ENCODE results near the gene MYO3B. TPM values are rescaled to one million over a fixed set of nuclear protein-coding genes. Genes with fewer than 3 reads are reported as not detected.
A peak's percentile ranks its signal among the peaks of the same experiment; 100 is the strongest.

MYO3B gene
- total RNA-seq, 1 experiment from 2014 or later = 0.63 TPM

DNA sequence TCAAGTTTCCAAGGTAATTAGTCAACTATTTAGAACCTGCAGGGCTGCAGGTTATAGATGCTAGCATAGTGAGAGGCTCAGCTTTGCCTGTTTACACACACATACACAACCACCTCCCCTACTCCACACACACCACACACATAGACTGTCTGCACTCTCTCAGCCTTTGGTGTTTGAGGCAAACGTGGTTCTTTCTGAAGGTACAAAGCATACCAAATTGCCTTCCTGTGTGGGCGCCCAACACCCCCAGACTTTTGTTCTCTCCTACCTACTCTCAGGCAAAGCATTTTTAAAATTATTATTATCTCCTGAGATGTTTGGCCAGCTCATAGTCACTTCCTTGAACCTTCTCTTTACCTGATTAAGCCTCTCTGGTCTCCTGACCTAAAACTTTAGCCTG lies 44.9 kb downstream of the MYO3B start:
- Histone ChIP-seq H4K20me1 (ENCODE audit: control insufficient read depth, insufficient read depth, insufficient read length) (no peaks in the 10 kb centered on the region), H4K5ac (ENCODE audit: insufficient read length, low read depth, low read length) (no peak overlapping the region), H3T11ph (ENCODE audit: low read length) (no peak overlapping the region), H3K27ac (ENCODE audit: insufficient read length, low read depth, low read length) (no peak overlapping the region), H3K23me2 (ENCODE audit: insufficient read length, low read depth, low read length, poor library complexity, severe bottlenecking) (no peaks in the 10 kb centered on the region), H4K8ac (replicated peaks; ENCODE audit: insufficient read length, low read depth, low read length) (no peak overlapping the region), H3K4me1 (ENCODE audit: insufficient read depth, low read length) (peaks cover 3% of the 10 kb centered on the region; the same call in 1 of the 2 replicates), H3K4me2 (ENCODE audit: insufficient read depth, insufficient read length, low read length) (no peak overlapping the region), H3K9me3 (ENCODE audit: control insufficient read depth, low read depth, low read length) (no peaks in the 10 kb centered on the region), H2BK12ac (ENCODE audit: insufficient read length, low read depth, low read length) (no peak overlapping the region), H3K56ac (ENCODE audit: insufficient read length, low read depth, low read length) (no peak overlapping the region), H3K4ac (ENCODE audit: low read depth, low read length) (no peak overlapping the region), H3K9ac (ENCODE audit: extremely low read depth, insufficient read length, low read length) (no peak overlapping the region), H2BK5ac (ENCODE audit: insufficient read length, low read length) (no peak overlapping the region), H2AFZ (ENCODE audit: low read length) (no peak overlapping the region), H3K23ac (ENCODE audit: insufficient read length, low read depth, low read length) (no peak overlapping the region), H2BK120ac (ENCODE audit: low read depth, low read length, poor library complexity, severe bottlenecking) (no peak overlapping the region), H3K18ac (ENCODE audit: insufficient read length, low read depth, low read length) (no peak overlapping the region), H2BK20ac (ENCODE audit: low read depth, low read length, poor library complexity, severe bottlenecking) (no peak overlapping the region), H4K91ac (ENCODE audit: insufficient read length, low read depth, low read length) (no peak overlapping the region), H2BK15ac (ENCODE audit: low read depth, low read length) (no peak overlapping the region), H3K14ac (ENCODE audit: insufficient read depth, low read length) (peak overlapping the region; percentile 67; the same call in 1 of the 2 replicates), H3K79me2 (ENCODE audit: insufficient read depth, low read length) (no peaks in the 10 kb centered on the region), H3K27me3 (ENCODE audit: insufficient read depth, low read length) (no peaks in the 10 kb centered on the region), H2AK5ac (ENCODE audit: insufficient read length, low read length) (no peak overlapping the region), H3K79me1 (ENCODE audit: insufficient read depth, low read depth, low read length, poor library complexity, severe bottlenecking) (no peaks in the 10 kb centered on the region)
- TF ChIP-seq, protein P1, sequence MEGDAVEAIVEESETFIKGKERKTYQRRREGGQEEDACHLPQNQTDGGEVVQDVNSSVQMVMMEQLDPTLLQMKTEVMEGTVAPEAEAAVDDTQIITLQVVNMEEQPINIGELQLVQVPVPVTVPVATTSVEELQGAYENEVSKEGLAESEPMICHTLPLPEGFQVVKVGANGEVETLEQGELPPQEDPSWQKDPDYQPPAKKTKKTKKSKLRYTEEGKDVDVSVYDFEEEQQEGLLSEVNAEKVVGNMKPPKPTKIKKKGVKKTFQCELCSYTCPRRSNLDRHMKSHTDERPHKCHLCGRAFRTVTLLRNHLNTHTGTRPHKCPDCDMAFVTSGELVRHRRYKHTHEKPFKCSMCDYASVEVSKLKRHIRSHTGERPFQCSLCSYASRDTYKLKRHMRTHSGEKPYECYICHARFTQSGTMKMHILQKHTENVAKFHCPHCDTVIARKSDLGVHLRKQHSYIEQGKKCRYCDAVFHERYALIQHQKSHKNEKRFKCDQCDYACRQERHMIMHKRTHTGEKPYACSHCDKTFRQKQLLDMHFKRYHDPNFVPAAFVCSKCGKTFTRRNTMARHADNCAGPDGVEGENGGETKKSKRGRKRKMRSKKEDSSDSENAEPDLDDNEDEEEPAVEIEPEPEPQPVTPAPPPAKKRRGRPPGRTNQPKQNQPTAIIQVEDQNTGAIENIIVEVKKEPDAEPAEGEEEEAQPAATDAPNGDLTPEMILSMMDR (conservative IDR thresholded peaks at IDR 0.05) = no peak
- WGBS (ENCODE audit: extremely low coverage, insufficient read length, low lambda C conversion rate) = no CpG with 5 or more reads among the region's 2 CpGs
- H3K27ac Mint-ChIP-seq = peak overlapping the region in 2 of 3 experiments; percentile 34 to 97; a peak in 3 of 7 replicates
- no peaks in the 10 kb centered on the region; the same call in 1 of the 2 replicates for H3K27me3 Mint-ChIP-seq (ENCODE audit: low read depth)
- H3K36me3 Mint-ChIP-seq (ENCODE audit: insufficient read depth in 1 of 3, low read depth in 3 of 3) = no peaks in the 10 kb centered on the region; a peak in 2 of 7 replicates
- no peak for DNase-seq
- no peak overlapping the region for H3K4me3 Mint-ChIP-seq
- no peaks in the 10 kb centered on the region for H3K9me3 Mint-ChIP-seq
- H3K4me1 Mint-ChIP-seq = peaks cover 38 to 41% of the 10 kb centered on the region in 2 experiments

All from H9 (cell line).